RPMI8226 (cell line): ENCODE data around the gene SH3PXD2A.

ENCODE experiments used
- DNase-seq: peaks from one replicate; pipeline ENCODE4 v3.0.0-alpha.2; 2015

The SH3PXD2A gene

DNA sequence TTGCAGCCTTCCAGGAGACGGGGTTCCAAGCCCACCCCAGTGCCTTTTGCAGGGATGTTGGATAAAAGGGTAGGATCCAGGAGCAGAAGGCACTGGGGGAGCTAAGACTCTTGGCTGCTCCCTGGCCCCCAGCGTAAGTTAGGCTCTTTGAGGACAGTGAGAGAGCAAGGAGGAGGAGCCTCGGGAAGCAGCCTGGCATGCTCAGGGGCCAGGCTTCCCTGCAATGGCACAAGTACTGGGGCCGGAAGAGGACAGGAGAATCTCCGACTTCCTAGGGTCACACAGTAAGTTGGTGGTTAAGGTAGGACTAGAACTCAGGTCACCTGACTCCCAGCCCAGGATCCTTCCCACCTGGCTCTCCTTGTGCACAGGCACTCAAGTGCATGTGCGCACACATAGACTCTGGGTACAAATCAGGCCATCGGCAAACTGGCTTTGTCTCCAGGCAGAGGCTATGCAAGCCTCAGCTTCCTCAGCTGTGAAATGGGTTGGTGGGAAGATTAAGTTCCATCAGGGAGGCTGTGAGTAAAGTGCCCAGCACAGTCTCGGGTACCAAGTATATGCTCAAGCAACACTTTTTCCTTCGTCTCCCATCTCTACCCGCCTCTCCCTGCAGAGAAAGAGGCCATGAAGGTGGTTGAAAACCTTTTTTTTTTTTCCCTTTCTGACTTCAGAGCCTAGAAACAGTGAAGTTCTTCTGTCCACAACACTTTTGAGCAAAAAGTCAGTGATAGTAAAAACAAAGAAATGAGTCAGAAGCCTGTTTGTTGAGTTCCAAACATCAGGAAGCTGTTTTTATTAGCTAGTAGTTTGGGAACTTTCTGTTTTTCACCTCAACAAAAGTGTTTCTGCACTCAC lies 282.8 kb downstream of the SH3PXD2A start:
- no peak for DNase-seq

DNA sequence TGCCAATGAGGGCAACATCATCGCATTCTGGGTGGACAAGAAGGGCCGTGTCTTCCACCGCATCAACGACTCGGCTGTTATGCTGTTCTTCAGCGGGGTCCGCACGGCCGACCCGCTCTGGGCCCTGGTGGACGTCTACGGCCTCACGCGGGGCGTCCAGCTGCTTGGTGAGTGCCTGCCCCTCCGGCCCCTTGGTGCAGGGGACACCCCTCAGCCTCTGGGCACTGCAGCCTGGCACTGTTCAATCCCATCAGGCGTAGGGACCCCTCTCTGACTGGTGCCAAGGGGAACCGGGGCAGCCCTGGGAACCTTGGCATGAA lies 283.8 kb downstream of the SH3PXD2A start:
- DNase-seq = no peak

DNA sequence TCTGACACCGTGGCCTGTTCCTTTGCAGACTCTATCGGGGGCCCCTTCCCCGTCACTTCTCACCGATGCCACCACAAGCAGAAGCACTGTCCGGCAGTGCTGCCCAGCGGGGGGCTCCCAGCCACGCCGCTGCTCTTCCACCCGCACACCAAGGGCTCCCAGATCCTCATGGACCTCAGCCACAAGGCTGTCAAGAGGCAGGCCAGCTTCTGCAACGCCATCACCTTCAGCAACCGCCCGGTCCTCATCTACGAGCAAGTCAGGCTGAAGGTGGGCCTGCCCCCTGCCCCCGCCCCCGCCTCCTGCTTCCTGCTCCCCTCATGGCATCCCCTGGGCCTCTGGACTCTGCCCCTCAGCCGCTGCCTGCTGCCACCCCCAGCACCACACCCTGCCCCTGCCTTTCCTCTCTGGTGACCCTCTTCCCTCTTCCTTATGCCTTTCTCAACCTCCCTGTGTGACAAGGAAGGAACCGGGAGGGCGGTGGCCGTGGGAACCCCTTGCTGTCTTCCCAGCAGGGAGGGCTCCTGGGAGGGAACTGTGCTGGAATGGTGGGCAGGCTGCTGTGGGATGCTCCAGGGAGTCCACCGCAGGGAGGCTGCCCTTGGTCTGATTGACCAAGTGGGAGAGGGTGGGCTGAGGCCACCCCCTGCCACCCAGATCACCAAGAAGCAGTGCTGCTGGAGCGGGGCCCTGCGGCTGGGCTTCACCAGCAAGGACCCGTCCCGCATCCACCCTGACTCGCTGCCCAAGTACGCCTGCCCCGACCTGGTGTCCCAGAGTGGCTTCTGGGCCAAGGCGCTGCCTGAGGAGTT lies 284.3 kb downstream of the SH3PXD2A start:
- DNase-seq = no peak

DNA sequence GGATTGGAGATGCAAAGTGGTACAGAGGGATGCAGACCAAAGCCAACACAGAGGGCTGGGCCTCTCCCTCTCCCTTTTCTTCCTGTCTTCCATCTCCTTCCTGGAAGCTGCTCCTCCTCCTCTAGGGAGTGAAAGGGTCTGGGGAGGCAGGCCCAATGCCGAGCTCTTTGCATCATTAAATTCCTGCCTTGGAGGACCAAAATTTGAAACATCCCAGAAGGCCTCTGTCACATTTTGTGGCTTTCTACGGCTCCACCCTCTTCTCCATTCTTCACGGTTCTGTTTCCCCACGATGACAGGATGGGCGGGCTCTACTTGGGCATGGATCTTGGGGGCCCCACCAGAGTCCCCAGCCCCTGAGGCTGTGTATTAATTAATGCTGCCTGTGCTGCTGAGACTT lies 285.5 kb downstream of the SH3PXD2A start:
- no peak for DNase-seq

DNA sequence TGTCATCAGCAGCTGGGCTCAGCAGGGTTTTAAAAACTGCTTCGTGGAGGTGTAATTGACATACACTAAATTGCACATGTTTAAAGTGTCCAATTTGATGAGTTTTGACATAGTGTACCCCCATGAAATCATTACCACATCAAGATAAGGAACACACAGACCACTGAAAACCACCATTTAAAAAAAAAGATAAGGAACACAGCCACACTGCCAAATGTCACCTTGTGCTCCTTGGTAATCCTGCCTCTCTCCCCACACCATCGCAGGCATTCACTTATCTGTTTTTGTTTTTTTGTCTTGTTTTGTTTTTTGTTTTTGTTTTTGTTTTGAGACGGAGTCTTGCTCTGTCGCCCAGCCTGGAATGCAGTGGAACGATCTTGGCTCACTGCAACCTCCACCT lies 286.9 kb downstream of the SH3PXD2A start:
- DNase-seq = no peak

DNA sequence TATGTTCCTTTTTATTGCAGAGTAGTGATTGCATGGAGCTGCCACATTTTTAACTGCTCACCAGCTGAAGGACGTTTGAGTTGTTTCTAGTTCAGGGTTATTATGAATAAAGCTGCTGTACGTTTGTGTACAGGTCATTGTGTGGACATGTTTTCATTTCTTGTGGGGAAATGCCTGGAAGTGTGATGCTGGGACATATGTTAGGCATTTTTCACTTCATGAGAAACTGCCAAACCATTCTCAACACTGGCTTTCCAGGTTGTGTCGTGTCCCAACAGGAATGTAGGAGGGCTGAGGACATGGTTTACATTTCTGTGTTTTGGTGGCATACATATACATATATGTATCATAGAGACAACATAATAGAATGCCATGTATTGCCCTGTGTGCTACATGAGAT lies 288.8 kb downstream of the SH3PXD2A start:
- no peak for DNase-seq

DNA sequence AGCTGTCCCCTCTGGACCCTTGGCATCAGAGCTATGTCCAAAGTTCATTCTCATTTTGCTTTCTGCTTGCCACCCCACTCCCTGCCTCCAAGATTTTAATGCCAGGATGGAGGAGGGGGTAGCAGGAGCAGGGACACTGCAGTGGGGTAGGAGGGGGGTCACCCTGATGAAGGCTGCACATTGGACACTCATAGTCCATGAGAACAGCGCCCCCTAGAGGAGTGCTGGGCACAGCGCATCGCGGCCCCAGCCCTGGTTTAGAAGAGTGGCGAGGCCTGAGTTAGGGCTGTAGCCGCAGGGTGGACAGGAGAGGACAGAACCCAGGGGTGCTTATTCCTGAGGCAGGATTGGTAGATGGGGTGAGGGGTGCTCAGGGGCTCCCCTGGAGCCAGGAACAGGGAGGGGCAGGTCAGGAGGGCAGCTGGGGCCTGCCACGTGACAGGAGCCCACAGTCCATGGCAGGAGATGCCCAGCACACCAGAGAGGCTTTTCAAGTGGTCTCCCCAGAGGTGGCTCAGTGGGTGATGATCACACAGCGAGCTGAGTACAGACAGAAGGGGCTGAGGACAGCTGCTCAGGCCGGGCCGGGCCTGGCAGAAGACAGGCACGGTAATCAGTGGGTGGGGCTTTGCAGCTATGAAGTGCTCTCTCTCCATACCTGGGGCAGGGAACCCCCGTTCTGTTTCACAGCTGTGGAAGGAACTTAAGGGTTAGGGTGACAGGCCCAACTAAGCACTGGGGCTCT lies 290.4 kb downstream of the SH3PXD2A start:
- peak; percentile 42 for DNase-seq

DNA sequence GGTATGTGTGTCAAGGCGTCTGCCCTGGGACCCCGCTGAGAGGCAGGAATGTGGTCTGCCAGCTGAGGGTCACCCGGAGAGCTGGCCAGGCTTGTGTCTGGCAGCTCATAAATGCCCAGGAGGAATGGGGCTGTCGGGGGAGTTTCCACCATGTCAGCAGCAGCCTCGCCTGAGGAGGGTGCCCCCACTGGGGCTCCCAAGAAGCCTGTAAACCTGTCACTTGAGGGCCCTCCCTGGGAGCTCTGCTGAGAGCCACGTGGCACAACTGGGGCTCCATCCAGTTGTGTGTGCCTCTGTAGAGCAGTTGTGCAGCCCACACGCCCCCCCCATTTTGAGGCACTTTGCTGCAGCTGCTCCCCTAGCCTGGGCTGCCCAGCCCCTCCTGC lies 291.3 kb downstream of the SH3PXD2A start:
- DNase-seq = no peak

DNA sequence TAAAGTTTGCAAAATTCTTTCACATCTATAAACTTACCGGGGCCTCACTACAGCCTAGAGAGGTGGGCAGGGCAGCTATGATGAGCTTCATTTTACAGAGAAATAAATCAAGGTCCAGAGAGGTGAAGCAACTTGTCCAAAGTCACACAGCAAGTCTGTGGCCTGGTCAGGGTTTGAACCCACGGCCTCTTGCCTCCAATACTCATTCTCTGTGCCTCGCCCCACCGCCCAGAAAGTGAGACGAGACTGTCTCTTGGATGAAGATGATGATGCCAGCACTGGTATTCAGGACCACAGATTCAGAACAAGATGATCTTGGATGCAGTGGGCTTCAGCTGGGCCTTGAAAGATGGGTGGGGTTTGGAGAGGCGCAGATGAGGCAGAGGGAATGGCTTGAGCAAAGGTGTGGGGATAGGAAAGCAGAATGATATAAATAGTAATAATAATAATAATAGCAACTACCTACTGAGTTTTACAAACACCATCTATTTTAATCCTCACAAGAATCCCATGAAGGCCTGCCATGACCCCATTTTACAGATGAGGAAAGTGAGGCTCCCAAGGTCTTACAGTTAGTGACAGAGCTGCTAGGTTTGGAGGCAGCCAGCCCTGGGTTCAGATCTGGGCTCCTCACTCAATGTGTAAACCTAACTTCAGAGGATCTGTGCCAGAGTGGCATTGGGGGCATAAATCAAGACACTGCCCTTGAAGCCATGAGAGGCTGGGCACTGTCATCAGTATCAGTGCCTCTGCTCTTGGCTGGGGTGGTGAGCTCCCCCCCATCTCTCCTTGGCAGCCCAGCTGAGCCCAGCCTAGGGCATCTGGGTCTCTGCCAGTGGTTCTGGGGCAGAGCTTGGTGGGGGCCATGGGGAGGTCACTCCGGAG lies 291.9 kb downstream of the SH3PXD2A start:
- DNase-seq = no peak

DNA sequence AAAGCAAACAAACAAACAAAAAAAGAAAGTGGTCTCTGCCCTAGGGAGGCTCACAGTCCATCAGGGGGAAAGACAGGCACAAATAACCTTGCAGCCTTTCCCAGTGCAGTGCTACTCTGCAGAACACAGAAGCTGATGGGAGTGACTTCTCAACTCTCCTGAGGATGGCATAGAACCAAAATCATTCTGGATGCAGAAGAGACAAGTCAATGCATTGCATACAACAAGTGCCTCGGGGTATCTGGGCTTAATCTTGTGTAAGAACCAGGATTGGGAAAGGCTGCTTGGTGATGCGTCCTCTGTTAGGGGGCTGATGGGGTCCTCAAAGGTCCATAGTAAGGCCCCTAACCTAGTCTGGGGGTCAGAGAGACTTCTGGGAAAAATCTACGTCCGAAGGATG lies 293.0 kb downstream of the SH3PXD2A start:
- no peak for DNase-seq

DNA sequence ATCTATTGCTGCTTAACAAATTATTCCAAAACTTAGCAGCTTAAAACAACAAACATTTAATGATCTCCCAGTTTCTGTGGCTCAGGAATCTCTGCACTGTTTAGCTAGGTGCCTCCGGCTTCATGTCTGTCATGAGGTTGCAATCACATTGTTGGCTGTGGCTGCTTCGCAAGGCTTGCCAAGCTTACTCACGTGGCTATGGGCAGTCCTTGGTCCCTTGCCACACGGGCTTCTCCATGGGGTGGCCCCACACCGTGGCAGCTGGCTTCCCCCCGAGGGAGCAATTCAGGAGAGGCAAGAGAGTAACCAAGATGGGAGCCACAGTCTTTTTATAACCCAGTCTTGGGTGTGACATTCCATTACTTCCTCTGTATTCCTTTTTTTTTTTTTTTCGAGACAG lies 294.5 kb downstream of the SH3PXD2A start:
- no peak for DNase-seq

DNA sequence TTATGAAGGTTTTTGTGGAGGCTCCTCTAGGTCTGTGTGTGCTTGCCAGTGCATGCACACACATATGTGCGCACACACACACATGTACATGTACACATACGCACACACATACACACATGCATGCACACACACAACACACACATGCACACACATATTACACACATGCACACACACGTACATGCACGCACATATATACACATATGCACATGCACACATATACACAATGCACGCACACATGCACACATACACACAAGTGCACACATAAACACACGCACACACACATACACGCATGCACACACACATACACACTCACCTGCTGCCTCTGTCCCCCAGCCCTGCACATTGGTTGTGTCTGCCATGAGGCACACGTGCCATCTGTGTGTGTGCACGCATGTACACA lies 295.6 kb downstream of the SH3PXD2A start:
- DNase-seq = no peak

DNA sequence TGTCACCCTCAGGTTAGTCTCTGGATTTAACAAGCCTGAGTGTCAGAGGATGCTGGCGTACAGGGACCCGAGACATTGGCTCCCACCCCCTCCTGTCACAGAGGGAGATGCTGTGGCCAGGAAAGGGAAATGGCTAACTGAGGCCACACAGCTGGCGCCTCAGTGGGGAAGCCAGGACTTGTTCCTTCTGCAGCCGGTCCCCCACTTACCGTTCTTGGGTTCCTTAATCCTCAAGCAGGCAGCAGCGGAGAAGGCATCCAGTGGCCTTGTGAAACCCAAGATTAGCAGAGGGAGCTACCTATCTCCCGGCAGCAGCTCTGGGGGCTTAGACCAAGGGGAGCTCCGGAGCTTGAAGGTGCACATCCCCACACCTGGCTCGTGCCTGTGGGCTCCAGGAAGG lies 296.5 kb downstream of the SH3PXD2A start:
- DNase-seq = no peak

DNA sequence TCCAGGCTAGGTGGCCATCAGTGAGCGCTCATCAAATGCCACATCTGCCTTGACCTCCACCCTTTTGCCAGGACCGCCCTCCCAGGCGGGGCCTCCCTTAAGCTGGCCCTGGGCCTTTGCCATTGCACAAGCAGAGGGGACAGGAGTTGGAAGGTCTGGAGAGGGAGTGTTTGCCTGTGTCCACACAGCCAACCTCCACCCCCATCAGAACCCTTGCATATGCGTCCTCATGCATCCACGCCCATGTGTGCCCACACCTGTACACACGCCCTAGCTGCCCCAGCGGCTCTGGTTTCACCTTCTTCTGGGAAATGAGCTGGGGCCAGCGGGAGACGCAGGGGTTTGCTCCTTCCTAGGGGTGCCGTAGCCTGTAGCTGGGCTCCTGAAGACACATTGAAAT lies 297.9 kb downstream of the SH3PXD2A start:
- DNase-seq = no peak

DNA sequence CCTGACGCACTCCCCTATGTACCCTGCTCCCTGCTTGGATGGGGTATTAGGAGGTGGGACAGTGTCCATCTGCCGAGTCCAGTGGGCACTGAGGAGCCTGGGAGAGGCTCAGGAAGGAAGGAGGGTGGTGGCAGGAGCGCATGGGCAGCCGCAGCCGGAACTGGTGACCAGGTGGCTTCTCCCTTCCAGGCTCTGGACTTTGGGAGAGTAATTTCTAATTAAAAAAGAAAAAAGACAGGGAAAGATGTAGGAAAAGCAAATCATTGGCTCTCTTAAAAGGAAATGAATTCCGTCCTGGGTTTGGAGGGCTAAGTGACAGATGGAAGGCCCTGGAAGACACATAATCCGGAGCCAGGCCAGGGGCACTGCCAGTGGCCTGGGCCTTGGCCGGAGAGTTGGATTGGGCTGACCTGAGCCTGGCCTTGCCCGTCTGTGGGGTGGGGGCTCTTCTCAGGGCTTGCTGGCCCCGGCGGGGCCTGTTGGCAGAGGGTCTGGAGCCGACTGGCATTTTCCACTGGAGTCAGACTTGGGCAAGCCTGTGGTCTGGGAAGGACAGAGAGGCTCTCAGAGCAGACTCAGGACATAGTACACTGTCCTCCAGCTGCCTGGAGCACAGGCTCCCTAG lies 298.9 kb downstream of the SH3PXD2A start:
- DNase-seq = no peak

DNA sequence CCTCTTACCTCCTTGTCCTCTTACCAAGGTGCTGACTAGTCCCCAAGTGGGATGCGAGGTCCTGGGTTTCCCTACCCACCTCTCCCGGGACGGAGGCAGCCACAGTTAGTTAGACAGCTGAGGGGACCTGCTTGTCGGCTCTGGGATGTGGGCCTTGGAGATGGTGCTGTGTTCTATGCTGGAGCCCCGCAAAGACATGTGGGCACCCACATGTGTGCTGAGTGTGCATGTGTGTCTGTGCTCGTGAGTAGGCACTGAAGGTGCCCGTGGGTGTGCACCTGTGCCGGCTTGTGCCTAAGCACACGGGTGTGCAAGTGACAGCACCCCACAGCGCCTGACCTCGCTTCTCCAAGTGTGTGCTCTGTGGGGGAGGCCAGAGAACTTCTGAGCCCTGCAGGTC lies 299.7 kb downstream of the SH3PXD2A start:
- DNase-seq = no peak

DNA sequence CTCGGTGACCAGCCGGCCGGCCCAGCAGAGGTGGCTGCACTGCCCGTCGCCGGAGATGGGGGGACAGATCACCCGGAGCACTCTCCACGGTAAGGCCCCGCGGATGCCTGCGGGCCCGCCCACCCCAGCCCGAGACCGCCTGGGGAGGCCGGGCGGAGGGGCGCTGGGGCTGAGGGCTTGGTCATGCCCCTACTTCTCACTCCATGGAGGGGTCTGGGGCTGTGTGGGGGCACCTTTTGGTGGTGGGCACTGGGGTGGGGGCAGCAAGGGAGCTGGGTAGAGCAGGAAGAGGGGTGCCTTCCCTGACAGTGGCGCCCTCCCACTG lies 300.1 kb downstream of the SH3PXD2A start:
- no peak for DNase-seq

DNA sequence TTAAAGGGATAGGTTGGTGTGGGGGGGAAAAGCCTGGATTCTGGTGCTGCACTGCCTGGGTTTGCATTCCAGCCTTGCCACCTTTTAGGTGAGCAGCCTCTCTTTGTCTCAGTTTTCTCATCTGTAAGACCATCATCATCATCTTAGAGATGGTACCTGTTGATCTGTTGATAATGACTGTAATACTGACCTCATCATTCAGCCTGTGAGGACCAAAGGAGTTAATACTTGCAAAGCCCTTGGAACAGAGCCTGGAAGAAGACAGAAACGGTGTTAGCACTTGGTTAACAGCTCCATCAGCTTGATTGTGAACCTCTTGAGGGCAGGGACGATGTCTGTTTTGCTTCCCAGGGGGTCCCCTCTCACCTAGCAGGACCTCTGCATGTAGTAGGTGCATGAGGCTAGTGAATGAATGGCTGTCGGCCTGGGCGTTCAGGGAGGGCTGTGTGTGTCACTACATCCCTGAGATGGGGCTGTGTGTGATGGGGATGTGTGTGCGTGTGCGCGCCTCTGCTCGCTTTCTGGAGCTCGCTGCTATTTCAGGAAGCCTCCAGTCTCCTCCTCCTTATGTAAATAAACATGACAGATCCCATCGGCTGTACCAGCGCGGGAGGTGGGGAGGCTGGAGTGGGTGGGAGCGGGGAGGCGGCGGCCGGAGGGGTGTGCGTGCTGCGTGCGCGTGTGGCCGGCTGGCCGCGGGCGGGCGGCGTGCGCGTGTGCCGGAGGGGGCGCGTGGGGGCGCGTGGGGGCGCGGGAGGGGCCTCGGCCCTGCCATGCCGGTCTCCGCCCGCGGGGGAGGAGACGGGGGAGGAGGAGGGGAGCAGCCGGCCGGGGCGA lies 300.7 kb downstream of the SH3PXD2A start:
- DNase-seq = peak; percentile 34

DNA sequence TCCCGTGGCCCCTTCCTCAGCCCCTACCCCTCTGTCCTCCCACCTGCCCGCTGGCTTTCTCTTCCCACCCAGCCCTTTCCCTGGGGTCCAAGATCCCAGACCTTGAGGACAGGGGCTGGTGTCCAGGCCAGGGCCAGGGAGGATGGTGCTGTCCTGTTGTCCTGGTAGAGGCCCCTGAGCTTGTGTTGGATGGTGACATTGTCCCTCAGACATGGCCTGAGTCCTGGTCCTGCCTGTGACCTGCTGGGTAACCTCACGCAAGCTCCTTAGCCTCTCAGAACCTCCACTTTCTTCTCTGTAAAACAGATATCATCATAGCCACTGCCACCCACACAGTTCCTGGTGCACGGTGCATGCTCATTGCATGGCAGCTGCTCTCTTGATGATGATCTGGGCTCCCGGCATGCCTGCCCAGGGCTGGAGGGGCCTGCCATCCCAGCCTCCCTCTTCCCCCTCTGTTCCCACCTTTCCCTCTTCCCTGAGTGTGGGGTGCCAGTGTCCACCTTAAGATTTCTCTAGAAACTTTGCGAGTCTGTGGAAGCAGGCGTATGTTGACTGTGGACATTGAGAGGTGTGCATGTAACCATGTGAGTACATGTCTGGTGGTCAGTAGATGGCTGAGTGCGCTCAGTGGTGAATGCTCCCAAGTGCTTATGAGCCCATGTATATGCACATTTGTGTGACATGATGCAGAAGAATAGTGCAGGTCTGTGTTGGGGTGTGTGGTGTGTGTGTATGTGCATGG lies 301.5 kb downstream of the SH3PXD2A start:
- no peak for DNase-seq

DNA sequence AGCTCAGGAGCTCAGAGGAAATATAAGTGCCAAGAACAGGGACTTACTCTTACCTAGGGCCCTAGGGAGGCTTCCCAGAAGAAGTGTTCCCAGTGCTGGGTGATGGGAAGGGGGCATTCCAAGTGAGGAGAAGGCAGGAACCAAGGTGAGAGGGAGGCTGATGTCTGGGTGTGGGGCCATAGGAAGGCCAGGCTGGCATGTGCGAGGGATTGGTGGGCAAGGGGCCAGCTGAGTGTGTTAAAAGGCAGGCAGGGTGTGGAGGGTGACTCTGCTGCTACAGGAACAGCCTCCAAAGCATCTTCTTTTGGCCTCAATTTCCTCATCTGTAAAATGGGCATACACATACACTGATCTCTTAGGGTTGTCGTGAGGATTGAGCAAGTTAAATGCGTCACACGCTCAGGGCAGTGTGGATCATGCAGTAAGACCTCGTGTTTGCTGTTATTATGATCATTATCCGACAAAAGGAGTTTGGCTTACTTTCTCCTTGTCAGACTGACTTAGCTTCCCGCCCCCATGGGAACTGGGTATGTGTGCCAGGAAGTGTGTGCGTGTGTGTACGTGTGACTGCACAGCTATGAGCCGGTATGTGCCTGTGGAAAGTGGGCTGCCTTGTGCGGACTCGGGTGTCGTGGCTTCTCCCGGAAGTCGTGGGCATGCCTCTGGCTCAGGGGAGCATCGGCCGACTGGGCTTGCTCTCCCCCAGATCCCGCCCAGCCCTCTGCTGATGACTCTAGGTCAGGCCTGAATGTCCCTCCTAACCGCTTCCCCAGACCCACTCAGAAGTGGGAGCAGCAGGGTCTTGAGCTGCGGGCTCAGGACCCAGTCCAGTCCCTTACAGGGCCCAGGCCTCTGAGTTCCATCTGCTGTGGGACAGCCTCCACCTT lies 302.3 kb downstream of the SH3PXD2A start:
- no peak for DNase-seq
